Spinal cord (tissue), 10 donors: Measurements from ENCODE around the gene RGS19. TPM values are rescaled to one million over a fixed set of nuclear protein-coding genes. Genes with fewer than 3 reads are reported as not detected.
"Not testable (repeated sequence)": the region's sequence is repeated elsewhere in the genome, so short reads cannot be mapped to it uniquely, and the experiment has no call there.

Experiments
- DNase-seq, 6 donors: peaks; one replicate each; pipeline versions ENCODE4 v3.0.0 to v3.0.0-alpha.2; 2013 to 2015; ENCODE audit warnings: low spot score in 6 of 6, low read depth in 4 of 6
- H3K27ac ChIP-seq: one replicate; pipeline ENCODE4 v1.5.1; 2013; ENCODE audit warnings: low read depth, low read length, control low read depth
- H3K27me3 ChIP-seq: one replicate; pipeline ENCODE4 v1.6.1; 2013; ENCODE audit warnings: low read length; ENCODE audit not compliant: control insufficient read depth, insufficient read depth
- H3K36me3 ChIP-seq: one replicate; pipeline ENCODE4 v1.6.1; 2013; ENCODE audit warnings: low read length; ENCODE audit not compliant: control insufficient read depth, insufficient read depth
- H3K4me1 ChIP-seq: one replicate; pipeline ENCODE4 v1.6.1; 2013; ENCODE audit warnings: low read length; ENCODE audit not compliant: control insufficient read depth, insufficient read depth
- H3K4me3 ChIP-seq: one replicate; pipeline ENCODE4 v1.5.1; 2013; ENCODE audit warnings: low read depth, low read length, control low read depth
- H3K9me3 ChIP-seq: one replicate; pipeline ENCODE4 v1.6.1; 2013; ENCODE audit warnings: low read length; ENCODE audit not compliant: control insufficient read depth, insufficient read depth
- WGBS: methylation state at CpG from one replicate; pipeline ENCODE4 v1.1.5; 2013; ENCODE audit warnings: missing lambda C conversion rate; ENCODE audit not compliant: insufficient coverage; 5-methylcytosine and 5-hydroxymethylcytosine counted together
- polyA plus RNA-seq, 2 donors: library from polyadenylated mRNA; unstranded; fragments of 120-200 nt; gene quantifications; one replicate each; pipeline ENCODE4 v1.2.1, GENCODE V29; 2013; ENCODE audit not compliant: insufficient read length in 2 of 2
- total RNA-seq, 2 donors: library from RNA; depleted of rRNA in 1 of 2; stranded (reverse); fragments of 120-200 nt in 1 of 2; fragments of >200 nt in 1 of 2; gene quantifications; one replicate each; pipeline versions ENCODE4 v1.2.3 to v1.2.4, GENCODE V29; 2013 to 2014
- donor health status: healthy.

The RGS19 gene
- total and polyA plus RNA-seq, 4 donors = 10.7 to 21.5 (median 17.4) TPM

DNA sequence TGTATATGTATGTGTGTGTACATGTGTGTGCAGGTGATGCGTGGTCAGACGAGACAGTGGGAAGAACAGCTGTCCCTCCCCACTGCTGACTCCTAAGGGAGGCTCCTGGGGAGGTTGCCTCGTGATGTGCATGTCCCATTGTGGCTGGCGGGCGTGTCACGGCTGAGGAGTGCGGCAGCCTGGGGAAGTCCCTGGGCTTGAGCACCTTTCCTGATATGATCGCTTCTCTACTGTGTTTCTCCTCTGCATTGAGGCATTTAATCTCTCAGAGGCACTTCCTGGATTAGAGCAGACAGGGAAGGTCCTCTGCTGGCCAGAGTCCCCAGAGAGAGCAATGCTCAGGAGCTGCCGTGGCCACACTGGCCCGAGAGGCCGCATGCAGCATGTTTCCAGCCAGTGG, 16.6 kb upstream of the RGS19 start:
- Histone ChIP-seq H3K4me3 (no peak overlapping the region), H3K27ac (no peak overlapping the region), H3K36me3 (peaks cover 42% of the 10 kb centered on the region), H3K4me1 (peaks cover 32% of the 10 kb centered on the region), H3K9me3 (no peaks in the 10 kb centered on the region), H3K27me3 (peaks cover under 1% of the 10 kb centered on the region)
- no peak for DNase-seq
- 81% methylated on average over 10 of the region's 11 CpGs for WGBS

DNA sequence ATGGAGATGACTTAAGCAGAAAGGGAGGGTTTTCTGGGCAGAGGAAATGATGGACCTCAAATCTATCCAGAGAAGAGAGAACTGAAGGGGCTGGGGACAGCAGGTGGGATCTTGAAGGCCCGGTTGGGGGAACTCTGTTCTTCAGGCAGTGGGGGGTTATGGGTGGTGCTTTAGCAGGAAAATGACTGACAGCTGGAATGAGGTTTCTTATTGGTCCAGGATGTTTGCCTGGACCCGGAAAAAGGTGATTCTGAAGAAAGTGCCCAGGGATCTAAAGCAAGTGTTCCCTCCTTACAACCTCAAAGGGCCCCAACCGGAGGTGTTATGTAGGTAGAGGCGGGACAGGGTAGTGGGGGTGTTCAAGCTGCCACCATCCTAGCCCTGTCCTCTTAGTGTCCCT, 16.1 kb upstream of the RGS19 start:
- Histone ChIP-seq H3K4me3 (no peak overlapping the region), H3K36me3 (peaks cover 39% of the 10 kb centered on the region), H3K27me3 (no peaks in the 10 kb centered on the region), H3K9me3 (no peaks in the 10 kb centered on the region), H3K4me1 (peaks cover 32% of the 10 kb centered on the region), H3K27ac (no peak overlapping the region)
- no peak for DNase-seq
- WGBS = 36% methylated on average over 1 of the region's 4 CpGs

DNA sequence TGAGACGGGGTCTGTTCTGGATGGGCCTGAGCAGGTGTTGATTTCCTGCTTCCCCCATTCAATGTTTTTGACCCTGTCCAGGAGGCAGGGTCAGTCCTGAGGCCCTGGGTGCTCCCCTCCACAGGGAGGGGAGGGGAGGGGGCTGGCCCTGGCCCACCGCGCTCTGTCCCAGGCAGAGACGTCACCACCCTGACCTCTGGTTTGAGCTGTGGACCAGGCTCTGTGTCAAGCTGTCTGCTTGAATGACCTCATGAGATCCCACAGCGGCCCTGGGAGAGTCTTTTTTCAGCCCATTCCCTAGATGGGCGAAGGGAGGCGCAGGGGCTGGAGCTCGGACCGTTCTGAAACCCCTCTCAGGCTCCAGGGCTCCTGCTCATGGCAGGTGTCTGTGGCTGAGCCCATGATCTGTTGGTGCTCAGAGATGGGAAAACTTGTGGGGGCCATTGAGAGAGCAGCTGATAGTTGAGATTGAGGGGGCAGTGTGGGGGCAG, 13.7 kb upstream of the RGS19 start:
- Histone ChIP-seq H3K27ac (no peak overlapping the region), H3K4me3 (peak overlapping the region; percentile 32), H3K9me3 (no peaks in the 10 kb centered on the region), H3K27me3 (no peaks in the 10 kb centered on the region), H3K36me3 (peaks cover 17% of the 10 kb centered on the region), H3K4me1 (peaks cover 34% of the 10 kb centered on the region)
- DNase-seq = no peak
- 24% methylated on average over 8 of the region's 9 CpGs for WGBS

DNA sequence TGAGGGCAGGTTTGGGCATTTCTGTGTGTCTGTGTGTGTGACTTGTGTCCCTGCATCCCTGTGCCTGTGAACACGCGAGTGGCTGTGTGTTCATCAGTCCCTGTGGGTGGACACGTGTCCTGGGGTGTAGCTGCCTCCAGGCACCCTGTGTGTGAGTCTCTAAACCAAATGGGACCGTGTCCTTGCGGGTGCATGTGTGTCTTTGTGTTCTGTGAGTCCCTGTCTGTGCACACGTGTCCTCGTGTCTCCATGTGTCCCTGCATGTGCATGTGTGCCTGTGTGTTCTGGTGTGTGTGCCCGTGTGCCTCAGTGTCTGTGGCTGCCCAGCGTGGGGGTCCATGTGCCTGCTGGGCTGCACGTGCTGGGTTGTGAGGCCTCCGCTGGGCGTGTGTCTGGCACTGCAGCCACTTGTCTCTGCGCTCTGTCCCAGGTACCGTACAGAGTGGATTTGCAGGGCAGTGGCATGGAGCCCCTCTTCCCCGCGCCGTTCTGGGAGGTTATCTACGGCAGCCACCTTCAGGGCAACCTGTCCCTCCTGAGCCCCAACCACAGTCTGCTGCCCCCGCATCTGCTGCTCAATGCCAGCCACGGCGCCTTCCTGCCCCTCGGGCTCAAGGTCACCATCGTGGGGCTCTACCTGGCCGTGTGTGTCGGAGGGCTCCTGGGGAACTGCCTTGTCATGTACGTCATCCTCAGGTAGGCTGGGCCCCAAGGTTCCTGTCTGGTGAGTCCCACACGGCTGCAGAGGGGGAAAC, 13.1 kb upstream of the RGS19 start:
- peak overlapping the region; percentile 32 for H3K4me3 ChIP-seq
- no peaks in the 10 kb centered on the region for H3K9me3 ChIP-seq
- H3K27me3 ChIP-seq = no peaks in the 10 kb centered on the region
- H3K36me3 ChIP-seq = peaks cover 11% of the 10 kb centered on the region
- 46% methylated on average over 27 of the region's 27 CpGs for WGBS
- no peak overlapping the region for H3K27ac ChIP-seq
- peaks cover 34% of the 10 kb centered on the region for H3K4me1 ChIP-seq
- peak in 1 of 6 donors; percentile 63 for DNase-seq

DNA sequence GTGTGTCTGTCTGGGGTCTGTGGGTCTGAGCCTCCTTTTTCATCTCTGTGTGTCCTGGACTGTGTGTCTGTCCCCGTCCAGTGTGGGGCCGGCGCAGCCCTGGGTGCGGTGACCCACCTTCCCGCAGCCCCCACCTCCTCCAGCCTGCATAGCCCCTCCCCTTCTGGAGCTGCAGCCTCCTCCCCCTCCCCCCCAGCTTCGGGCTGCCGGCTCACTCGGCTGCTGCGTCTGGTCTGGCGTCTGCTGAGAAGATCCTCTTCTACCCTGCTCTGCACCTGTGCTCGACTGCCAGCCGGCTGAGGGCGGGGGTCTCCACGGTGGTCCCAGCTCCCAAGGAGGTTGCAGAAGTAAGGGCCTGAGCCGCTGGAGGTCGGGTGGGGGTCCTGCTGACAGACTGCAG, 12.5 kb upstream of the RGS19 start:
- Histone ChIP-seq H3K4me1 (peaks cover 34% of the 10 kb centered on the region), H3K27ac (no peak overlapping the region), H3K4me3 (peak overlapping the region; percentile 32), H3K27me3 (no peaks in the 10 kb centered on the region), H3K36me3 (peaks cover 8% of the 10 kb centered on the region), H3K9me3 (no peaks in the 10 kb centered on the region)
- WGBS = 4% methylated on average over 16 of the region's 16 CpGs
- peak in 2 of 6 donors; percentile 67 to 91 for DNase-seq

DNA sequence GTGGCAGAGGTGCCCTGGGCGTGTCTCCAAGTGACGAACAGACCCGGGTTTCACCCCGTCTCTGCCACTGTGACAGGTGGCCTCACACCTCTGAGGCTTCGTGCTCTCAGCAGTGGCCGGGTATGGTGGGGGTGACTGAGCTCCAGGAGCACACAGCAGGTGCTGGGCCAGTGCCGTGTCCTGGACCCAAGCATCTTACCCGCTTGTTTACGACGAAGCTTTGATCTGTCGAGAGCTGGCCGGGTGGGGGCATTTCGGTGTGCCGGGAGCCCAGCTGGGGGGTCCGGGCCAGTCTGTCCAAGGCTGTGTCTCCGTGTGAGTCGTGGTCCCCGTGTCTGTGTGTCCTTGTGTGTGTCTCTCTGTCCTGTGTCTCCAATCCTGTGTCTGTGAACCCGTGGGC, 12.0 kb upstream of the RGS19 start:
- 53% methylated on average over 19 of the region's 19 CpGs for WGBS
- Histone ChIP-seq H3K27me3 (no peaks in the 10 kb centered on the region), H3K4me3 (peak overlapping the region; percentile 32), H3K9me3 (no peaks in the 10 kb centered on the region), H3K27ac (no peak overlapping the region), H3K36me3 (peaks cover 5% of the 10 kb centered on the region), H3K4me1 (peaks cover 34% of the 10 kb centered on the region)
- DNase-seq = no peak

DNA sequence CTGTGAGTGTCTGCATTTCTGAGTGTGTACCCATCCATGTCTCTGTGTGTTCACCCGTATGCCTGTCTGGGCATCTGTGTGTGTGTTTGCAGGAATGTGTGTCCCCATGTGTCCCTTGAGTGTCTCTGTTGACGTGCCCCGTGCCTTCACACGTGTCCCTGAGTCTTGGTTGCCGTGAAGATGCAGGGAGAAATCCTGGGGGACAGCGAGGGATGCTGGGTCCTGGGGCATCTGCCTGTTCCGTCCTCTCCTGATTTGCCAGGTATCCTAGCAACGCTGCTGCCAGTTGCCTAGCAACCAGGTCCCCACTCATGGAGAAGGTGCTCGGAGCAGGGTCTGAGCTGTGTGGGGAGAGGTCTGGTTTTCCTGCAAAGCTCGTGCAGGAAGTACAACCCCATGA, 10.8 kb upstream of the RGS19 start:
- DNase-seq = peak in 4 of 6 donors; percentile 69 to 99 (median 82)
- Histone ChIP-seq H3K9me3 (no peaks in the 10 kb centered on the region), H3K36me3 (no peaks in the 10 kb centered on the region), H3K27me3 (no peaks in the 10 kb centered on the region), H3K4me1 (peaks cover 35% of the 10 kb centered on the region), H3K4me3 (no peak overlapping the region), H3K27ac (no peak overlapping the region)
- WGBS = 21% methylated on average over 10 of the region's 10 CpGs

DNA sequence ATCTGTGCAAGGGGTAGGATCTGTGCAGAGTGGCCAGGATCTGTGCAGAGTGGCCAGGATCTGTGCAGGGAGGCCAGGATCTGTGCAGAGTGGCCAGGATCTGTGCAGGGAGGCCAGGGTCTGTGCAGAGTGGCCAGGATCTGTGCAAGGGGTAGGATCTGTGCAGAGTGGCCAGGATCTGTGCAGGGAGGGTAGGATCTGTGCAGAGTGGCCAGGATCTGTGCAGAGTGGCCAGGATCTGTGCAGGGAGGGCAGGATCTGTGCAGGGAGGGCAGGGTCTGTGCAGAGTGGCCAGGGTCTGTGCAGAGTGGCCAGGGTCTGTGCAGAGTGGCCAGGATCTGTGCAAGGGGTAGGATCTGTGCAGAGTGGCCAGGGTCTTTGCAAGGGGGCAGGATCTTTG, 9.3 kb upstream of the RGS19 start:
- not testable (repeated sequence) for DNase-seq, H3K27ac ChIP-seq, H3K9me3 ChIP-seq, H3K36me3 ChIP-seq, H3K27me3 ChIP-seq, H3K4me3 ChIP-seq
- H3K4me1 ChIP-seq = peaks cover 45% of the 10 kb centered on the region

DNA sequence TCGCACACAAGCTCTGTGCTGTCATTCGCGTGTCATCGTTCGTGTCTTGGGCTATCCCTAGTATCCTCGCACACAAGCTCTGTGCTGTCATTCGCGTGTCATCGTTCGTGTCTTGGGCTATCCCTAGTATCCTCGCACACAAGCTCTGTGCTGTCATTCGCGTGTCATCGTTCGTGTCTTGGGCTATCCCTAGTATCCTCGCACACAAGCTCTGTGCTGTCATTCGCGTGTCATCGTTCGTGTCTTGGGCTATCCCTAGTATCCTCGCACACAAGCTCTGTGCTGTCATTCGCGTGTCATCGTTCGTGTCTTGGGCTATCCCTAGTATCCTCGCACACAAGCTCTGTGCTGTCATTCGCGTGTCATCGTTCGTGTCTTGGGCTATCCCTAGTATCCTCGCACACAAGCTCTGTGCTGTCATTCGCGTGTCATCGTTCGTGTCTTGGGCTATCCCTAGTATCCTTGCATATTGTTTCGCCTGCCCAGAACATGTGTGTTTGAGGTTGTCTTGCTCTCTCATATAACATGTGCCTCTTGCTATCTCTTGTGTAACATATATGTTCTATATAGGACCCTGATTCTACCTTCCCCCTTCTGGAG, 8.0 kb upstream of the RGS19 start:
- H3K4me3 ChIP-seq, H3K36me3 ChIP-seq, H3K27ac ChIP-seq, H3K9me3 ChIP-seq, DNase-seq: not testable (repeated sequence)
- Histone ChIP-seq H3K27me3 (peaks cover 12% of the 10 kb centered on the region), H3K4me1 (peaks cover 57% of the 10 kb centered on the region)
- no CpG with 5 or more reads among the region's 36 CpGs for WGBS

DNA sequence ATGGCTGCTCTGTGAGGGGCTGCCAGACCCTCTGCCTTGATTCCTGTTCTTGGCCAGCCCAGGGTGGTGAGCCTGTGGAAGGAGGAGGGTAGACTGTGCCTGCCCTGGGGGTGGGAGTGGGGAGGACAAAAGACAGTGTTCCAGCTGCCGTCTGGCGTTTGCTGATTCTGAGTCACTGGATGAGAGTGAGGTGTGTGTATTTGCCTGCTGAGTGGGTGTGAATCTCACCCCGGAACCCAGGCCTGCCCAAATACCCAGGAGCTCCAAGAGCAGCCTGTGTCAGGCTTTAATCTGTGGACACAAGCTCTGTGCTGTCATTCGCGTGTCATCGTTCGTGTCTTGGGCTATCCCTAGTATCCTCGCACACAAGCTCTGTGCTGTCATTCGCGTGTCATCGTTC, 7.5 kb upstream of the RGS19 start:
- Histone ChIP-seq H3K4me1 (peaks cover 59% of the 10 kb centered on the region), H3K36me3 (no peaks in the 10 kb centered on the region), H3K27ac (no peak overlapping the region), H3K9me3 (no peaks in the 10 kb centered on the region), H3K4me3 (no peak overlapping the region), H3K27me3 (peaks cover 12% of the 10 kb centered on the region)
- WGBS = 78% methylated on average over 3 of the region's 11 CpGs
- DNase-seq = no peak
